Endothelial cell of umbilical vein (primary cell): Measurements from ENCODE around the gene USP40. TPM values are rescaled to one million over a fixed set of nuclear protein-coding genes. Genes with fewer than 3 reads are reported as not detected.

ENCODE experiments used
- BruUV-seq: library from RNA; stranded (reverse); fragments of 400-500 nt; replicated peaks from 2 replicates; lab custom pipeline; 2021; lab: Mats Ljungman, UMichigan
- CTCF ChIA-PET: fragments of 300-600, 350-600 bp; sonication (Branson Sonifier 250); formaldehyde crosslinking; loops from one replicate; lab custom pipeline; 2021; ENCODE audit warnings: antibody characterized with exemption, inconsistent platforms; lab: Charles Lee
- POLR2A ChIA-PET: fragments of 300-600, 350-600 bp; sonication (Branson Sonifier 250); formaldehyde crosslinking; loops from one replicate; lab custom pipeline; 2021; ENCODE audit warnings: antibody characterized with exemption, inconsistent platforms; lab: Charles Lee
- DNase-seq: peaks from one replicate; pipeline ENCODE4 v3.0.0-alpha.2; 2011; ENCODE audit warnings: low read depth, low spot score
- FAIRE-seq: peaks from 2 replicates; lab custom pipeline; 2011; peaks lifted over from hg19 to GRCh38; lab: Jason Lieb, UNC
- H2AFZ ChIP-seq: 2 replicates; pipeline ENCODE4 v1.6.0; 2012; ENCODE audit warnings: low read depth, low read length, control low read depth, inconsistent platforms
- H3K27ac ChIP-seq: 2 replicates; pipeline ENCODE4 v1.5.1; 2011; ENCODE audit warnings: low read depth, mild to moderate bottlenecking, control low read depth, low read length, moderate library complexity; ENCODE audit not compliant: insufficient read depth
- H3K27me3 ChIP-seq, 2 experiments: 2 replicates each; pipeline versions ENCODE4 v1.6.0 to v1.6.1; 2011; ENCODE audit warnings: low read length in 2 of 2, mixed read lengths in 1 of 2; ENCODE audit not compliant: control insufficient read depth in 2 of 2, insufficient read depth in 2 of 2
- H3K36me3 ChIP-seq, 2 experiments: 2 replicates in 1 of 2; 3 replicates in 1 of 2; pipeline ENCODE4 v1.5.1; 2011; ENCODE audit warnings: low read length in 2 of 2, mild to moderate bottlenecking in 1 of 2, moderate library complexity in 1 of 2; ENCODE audit not compliant: control insufficient read depth in 2 of 2, insufficient read depth in 2 of 2; ENCODE audit errors: extremely low read depth in 1 of 2
- H3K4me1 ChIP-seq: 3 replicates; pipeline ENCODE4 v1.5.1; 2011; ENCODE audit warnings: mild to moderate bottlenecking, low read length; ENCODE audit not compliant: control insufficient read depth, insufficient read depth; ENCODE audit errors: extremely low read depth
- H3K4me2 ChIP-seq: 2 replicates; pipeline ENCODE4 v1.6.1; 2011; ENCODE audit warnings: low read length, control low read depth, mixed read lengths; ENCODE audit not compliant: insufficient read depth
- H3K4me3 ChIP-seq, 3 experiments: fragments of 200-600 bp in 1 of 3; sonication (generic), shearing (Covaris generic) in 1 of 3; replicated peaks in 1 of 3; 2 replicates each; pipeline ENCODE4 v1.5.1; 2011 to 2016; ENCODE audit warnings: control low read depth in 3 of 3, low read length in 3 of 3, mild to moderate bottlenecking in 2 of 3, inconsistent platforms in 1 of 3, low read depth in 1 of 3, moderate library complexity in 1 of 3; ENCODE audit not compliant: insufficient read depth in 1 of 3
- H3K79me2 ChIP-seq: 2 replicates; pipeline ENCODE4 v1.6.0; 2012; ENCODE audit warnings: low read length, inconsistent platforms; ENCODE audit not compliant: control insufficient read depth, insufficient read depth
- H3K9ac ChIP-seq: replicated peaks from 2 replicates; pipeline ENCODE3; 2011; ENCODE audit warnings: low read length, control low read depth; ENCODE audit not compliant: insufficient read depth; ENCODE audit errors: extremely low read depth
- H3K9me1 ChIP-seq: replicated peaks from 3 replicates; pipeline ENCODE4 v1.6.0; 2011; ENCODE audit warnings: mild to moderate bottlenecking, low read length; ENCODE audit not compliant: control insufficient read depth, insufficient read depth; ENCODE audit errors: extremely low read depth
- H3K9me3 ChIP-seq: replicated peaks from 2 replicates; pipeline ENCODE4 v1.5.1; 2012; ENCODE audit warnings: low read length, inconsistent platforms; ENCODE audit not compliant: control insufficient read depth, insufficient read depth
- H4K20me1 ChIP-seq: replicated peaks from 2 replicates; pipeline ENCODE3; 2011; ENCODE audit warnings: mild to moderate bottlenecking, low read length; ENCODE audit not compliant: control insufficient read depth, insufficient read depth; ENCODE audit errors: extremely low read depth
- CTCF ChIP-seq, 2 donors: IDR thresholded peaks; 1 replicate in 1 of 2; 2 replicates in 1 of 2; pipeline ENCODE4 v1.5.1; 2011; ENCODE audit warnings: low read length in 2 of 2, mild to moderate bottlenecking in 2 of 2, moderate library complexity in 2 of 2, control low read depth in 1 of 2, inconsistent platforms in 1 of 2, low read depth in 1 of 2; ENCODE audit not compliant: insufficient read depth in 1 of 2; ENCODE audit errors: extremely low read depth in 1 of 2
- EZH2 ChIP-seq: IDR thresholded peaks from 2 replicates; pipeline ENCODE4 v1.6.1; 2012; ENCODE audit warnings: borderline replicate concordance, low read depth, mild to moderate bottlenecking, moderate library complexity, low read length, inconsistent platforms; ENCODE audit not compliant: severe bottlenecking
- FOS ChIP-seq: IDR thresholded peaks from 2 replicates; pipeline ENCODE4 v1.6.1; 2011; ENCODE audit warnings: mild to moderate bottlenecking, low read length, moderate library complexity, borderline replicate concordance; ENCODE audit not compliant: insufficient read depth
- JUN ChIP-seq: IDR thresholded peaks from 2 replicates; pipeline ENCODE4 v1.6.1; 2011; ENCODE audit warnings: borderline replicate concordance, low read depth; ENCODE audit not compliant: insufficient read length, insufficient read depth
- MAX ChIP-seq: IDR thresholded peaks from 2 replicates; pipeline ENCODE4 v1.6.1; 2011; ENCODE audit not compliant: insufficient read depth, insufficient read length
- MYC ChIP-seq: IDR thresholded peaks from one replicate; pipeline ENCODE4 v1.6.1; 2011; ENCODE audit warnings: mild to moderate bottlenecking, low read depth, low read length
- POLR2A ChIP-seq: IDR thresholded peaks from 2 replicates; pipeline ENCODE4 v1.6.1; 2012; ENCODE audit warnings: low read depth, mild to moderate bottlenecking, control low read depth, low read length
- POLR2AphosphoS5 ChIP-seq: IDR thresholded peaks from 2 replicates; pipeline ENCODE4 v1.6.1; 2012; ENCODE audit warnings: low read depth, mild to moderate bottlenecking, control low read depth, low read length, moderate library complexity; ENCODE audit not compliant: insufficient read depth
- dilution Hi-C: fragments of 300-500 bp; cut with MboI; formaldehyde crosslinking; loops from one replicate; pipeline ENCODE4 v1.15.0; 2019; ENCODE audit warnings: low sequenced_read_pairs; ENCODE audit not compliant: extremely low pct_ligation_motif_present
- intact Hi-C: fragments of 100-400 bp; cut with micrococcal nuclease; formaldehyde crosslinking; loops from one replicate; pipeline ENCODE4 v1.10.0; 2022
- polyA plus RNA-seq, 4 experiments: library from polyadenylated mRNA; depleted of rRNA in 3 of 4; stranded (reverse) in 3 of 4; unstranded in 1 of 4; fragments of >200 nt; gene quantifications; 2 replicates each; pipeline versions ENCODE4 v1.2.1 to v1.2.3, GENCODE V29; 2011 to 2012; ENCODE audit warnings: missing spikeins in 1 of 4
- total RNA-seq: library from RNA; stranded (reverse); gene quantifications from 2 replicates; pipeline ENCODE4 v1.2.3, GENCODE V29; 2021

USP40 gene
- total and polyA plus RNA-seq, 2 donors (not counting 3 experiments of a cell fraction or from before 2014, with no cell fraction given), result 32.2 to 32.5 TPM

- intact Hi-C loops (no loop called here), dilution Hi-C loops (no loop called here)
- TF ChIP-seq FOS, result no peak
- TF ChIP-seq CTCF (IDR thresholded peaks at IDR 0.05; ENCODE audit: extremely low read depth in 1 of 2, insufficient read depth in 1 of 2, low read depth in 1 of 2, low read length in 2 of 2), result no peak
- no peaks in the 10 kb centered on the region for H3K9me3 ChIP-seq
- H3K4me3 ChIP-seq, result no peak overlapping the region
- H3K79me2 ChIP-seq, result no peaks in the 10 kb centered on the region
- no peak overlapping the region for H2AFZ ChIP-seq
- FAIRE-seq (no peak), DNase-seq (no peak)
- H3K4me1 ChIP-seq, result no peaks in the 10 kb centered on the region
- no peaks in the 10 kb centered on the region for H4K20me1 ChIP-seq
- BruUV-seq, result no TSS peak
- H3K36me3 ChIP-seq, result peaks cover 0 to 14% of the 10 kb centered on the region in 2 experiments
- ChIA-PET CTCF (interaction anchor here (1.5 to 2.6 kb wide), 2 partner anchors 257 to 378 kb away, joined by 3 to 7 read pairs; no protein-coding TSS in a partner anchor), POLR2A (no interaction called here)
- H3K27me3 ChIP-seq, result no peaks in the 10 kb centered on the region
- H3K9ac ChIP-seq, result no peak overlapping the region
- no peak overlapping the region for H3K27ac ChIP-seq
- H3K4me2 ChIP-seq, result no peak overlapping the region
- H3K9me1 ChIP-seq, result no peaks in the 10 kb centered on the region
Measured at GRCh38 chr2:233453916-233454315, 112.7 kb downstream of the USP40 start.

GRCh38 chr2:233453111-233453915, 113.3 kb downstream of the USP40 start:
- peaks cover 0 to 14% of the 10 kb centered on the region in 2 experiments for H3K36me3 ChIP-seq
- no peak overlapping the region for H2AFZ ChIP-seq

More at GRCh38 chr2:233453111-233453915, 113.3 kb downstream of the USP40 start:
- dilution Hi-C loops (no loop called here), intact Hi-C loops (no loop called here)
- H3K27me3 ChIP-seq, result no peaks in the 10 kb centered on the region
- H3K9me1 ChIP-seq, result no peaks in the 10 kb centered on the region
- H3K79me2 ChIP-seq, result no peaks in the 10 kb centered on the region
- no peak overlapping the region for H3K27ac ChIP-seq
- DNase-seq, result no peak
- H3K9me3 ChIP-seq, result no peaks in the 10 kb centered on the region
- no peak for FAIRE-seq
- ChIA-PET CTCF (interaction anchor here (1.5 to 2.6 kb wide), 2 partner anchors 258 to 379 kb away, joined by 3 to 7 read pairs; no protein-coding TSS in a partner anchor), POLR2A (no interaction called here)
- H4K20me1 ChIP-seq, result no peaks in the 10 kb centered on the region
- H3K4me2 ChIP-seq, result no peak overlapping the region
- no peak for TF ChIP-seq MYC
- no peak for TF ChIP-seq POLR2A
- TF ChIP-seq POLR2AphosphoS5, result no peak
- TF ChIP-seq CTCF (IDR thresholded peaks at IDR 0.05; ENCODE audit: extremely low read depth in 1 of 2, insufficient read depth in 1 of 2, low read depth in 1 of 2, low read length in 2 of 2), result no peak
- no peak for TF ChIP-seq JUN
- TF ChIP-seq FOS, result no peak
- no peak for TF ChIP-seq MAX
- no peak for TF ChIP-seq EZH2
- H3K4me1 ChIP-seq, result no peaks in the 10 kb centered on the region
- no TSS peak for BruUV-seq
- no peak overlapping the region for H3K4me3 ChIP-seq
- no peak overlapping the region for H3K9ac ChIP-seq
